SK-N-SH treated with all-trans-retinoic acid at 6 μM for 48 hours (cell line): ENCODE data around the gene SH3BP1.

Experiments
- ATAC-seq: fragments of 200-7000 bp; cut with Tn5 transposase; 3 replicates; pipeline ENCODE4 v1.9.1; 2020; ENCODE audit warnings: mild to moderate bottlenecking, moderate library complexity
- ARNTL ChIP-seq: fragments of 450-650 bp; formaldehyde crosslinking; IDR thresholded peaks from 2 replicates; pipeline ENCODE4 v1.5.0; 2020; ENCODE audit warnings: low read depth, mild to moderate bottlenecking, moderate library complexity, borderline replicate concordance
- BACH2 ChIP-seq: fragments of 250-450 bp; sonication (Bioruptor Pico); IDR thresholded peaks from 2 replicates; pipeline ENCODE4 v1.9.0; 2021; ENCODE audit warnings: mild to moderate bottlenecking, borderline replicate concordance
- CREB5 ChIP-seq: fragments of 250-450 bp; sonication (Bioruptor Pico); IDR thresholded peaks from 2 replicates; pipeline ENCODE4 v1.5.1; 2020; ENCODE audit warnings: low read depth, mild to moderate bottlenecking, moderate library complexity
- CSDC2 ChIP-seq: fragments of 250-450 bp; sonication (Bioruptor Pico); IDR thresholded peaks from 2 replicates; pipeline ENCODE4 v1.5.0; 2020; ENCODE audit warnings: mild to moderate bottlenecking, moderate library complexity
- CSRNP3 ChIP-seq: fragments of 250-450 bp; sonication (Bioruptor Pico); IDR thresholded peaks from 2 replicates; pipeline ENCODE4 v1.5.1; 2021; ENCODE audit warnings: mild to moderate bottlenecking, moderate library complexity
- ESRRG ChIP-seq: fragments of 250-450 bp; sonication (Bioruptor Pico); IDR thresholded peaks from 2 replicates; pipeline ENCODE4 v1.6.1; 2021; ENCODE audit warnings: mild to moderate bottlenecking
- GLIS3 ChIP-seq: fragments of 250-450 bp; sonication (Bioruptor Pico); IDR thresholded peaks from 2 replicates; pipeline ENCODE4 v1.5.0; 2020; ENCODE audit warnings: mild to moderate bottlenecking, moderate library complexity
- ISL1 ChIP-seq: fragments of 250-450 bp; sonication (Bioruptor Pico); IDR thresholded peaks from 2 replicates; pipeline ENCODE4 v2.1.2; 2022; ENCODE audit warnings: mild to moderate bottlenecking, moderate library complexity
- OSR1 ChIP-seq: fragments of 250-450 bp; sonication (Bioruptor Pico); IDR thresholded peaks from 2 replicates; pipeline ENCODE4 v1.8.0; 2022; ENCODE audit warnings: moderate library complexity, mild to moderate bottlenecking, inconsistent platforms
- PATZ1 ChIP-seq: fragments of 250-450 bp; sonication (Bioruptor Pico); IDR thresholded peaks from 2 replicates; pipeline ENCODE4 v1.8.0; 2020; ENCODE audit warnings: mild to moderate bottlenecking, moderate library complexity, borderline replicate concordance
- POU6F1 ChIP-seq: fragments of 250-450 bp; sonication (Bioruptor Pico); IDR thresholded peaks from 2 replicates; pipeline ENCODE4 v1.8.0; 2021; ENCODE audit warnings: low read depth, mild to moderate bottlenecking, moderate library complexity, borderline replicate concordance
- RARB ChIP-seq: fragments of 250-450 bp; sonication (Bioruptor Pico); IDR thresholded peaks from 2 replicates; pipeline ENCODE4 v1.8.0; 2021; ENCODE audit warnings: mild to moderate bottlenecking, moderate library complexity
- SNAI2 ChIP-seq: fragments of 250-450 bp; sonication (Bioruptor Pico); IDR thresholded peaks from 2 replicates; pipeline ENCODE4 v1.5.0; 2020; ENCODE audit warnings: mild to moderate bottlenecking, moderate library complexity
- TCF4 ChIP-seq: fragments of 250-450 bp; sonication (Bioruptor Pico); IDR thresholded peaks from 2 replicates; pipeline ENCODE4 v1.8.0; 2021; ENCODE audit warnings: mild to moderate bottlenecking, moderate library complexity, borderline replicate concordance
- TOX ChIP-seq: fragments of 250-450 bp; sonication (Bioruptor Pico); IDR thresholded peaks from 2 replicates; pipeline ENCODE4 v1.8.0; 2021; ENCODE audit warnings: mild to moderate bottlenecking, moderate library complexity, borderline replicate concordance
- TSHZ2 ChIP-seq: fragments of 250-450 bp; sonication (Bioruptor Pico); IDR thresholded peaks from 2 replicates; pipeline ENCODE4 v1.5.0; 2020; ENCODE audit warnings: mild to moderate bottlenecking, moderate library complexity
- ZC3H10 ChIP-seq: fragments of 250-450 bp; sonication (Bioruptor Pico); IDR thresholded peaks from 2 replicates; pipeline ENCODE4 v1.5.1; 2021; ENCODE audit warnings: mild to moderate bottlenecking, moderate library complexity
- ZFP3 ChIP-seq: fragments of 250-450 bp; sonication (Bioruptor Pico); IDR thresholded peaks from 2 replicates; pipeline ENCODE4 v1.5.0; 2020; ENCODE audit warnings: mild to moderate bottlenecking, moderate library complexity
- ZFP30 ChIP-seq: fragments of 450-650 bp; formaldehyde crosslinking; IDR thresholded peaks from 2 replicates; pipeline ENCODE4 v1.5.0; 2022; ENCODE audit warnings: mild to moderate bottlenecking, moderate library complexity
- ZNF565 ChIP-seq: fragments of 450-650 bp; formaldehyde crosslinking; conservative IDR thresholded peaks from 2 replicates; pipeline ENCODE4 v1.5.0; 2020; ENCODE audit warnings: low read depth, mild to moderate bottlenecking, moderate library complexity
- ZNF70 ChIP-seq: fragments of 450-650 bp; formaldehyde crosslinking; IDR thresholded peaks from 2 replicates; pipeline ENCODE4 v1.5.0; 2020; ENCODE audit warnings: mild to moderate bottlenecking, moderate library complexity
- ZNF8 ChIP-seq: fragments of 450-650 bp; formaldehyde crosslinking; IDR thresholded peaks from 2 replicates; pipeline ENCODE4 v1.5.0; 2020; ENCODE audit warnings: mild to moderate bottlenecking, moderate library complexity

SH3BP1 gene

GRCh38 chr22:37661160-37661924 is 21.9 kb downstream of the SH3BP1 start:
- ATAC-seq: peak; percentile 50
- no peak for TF ChIP-seq TCF4 (CRISPR knock-in tag)
- no peak for TF ChIP-seq ZNF8 (CRISPR knock-in tag)

GRCh38 chr22:37662039-37662438 is 22.6 kb downstream of the SH3BP1 start:
- TF ChIP-seq ZC3H10 (CRISPR knock-in tag): no peak
- TF ChIP-seq GLIS3: no peak
- TF ChIP-seq CSRNP3: no peak
- no peak for TF ChIP-seq ZFP3 (CRISPR knock-in tag)
- no peak for TF ChIP-seq CREB5 (CRISPR knock-in tag)
- TF ChIP-seq ZNF70 (CRISPR knock-in tag): no peak
- TF ChIP-seq ZFP30 (CRISPR knock-in tag): no peak
- no peak for TF ChIP-seq BACH2 (CRISPR knock-in tag)
- no peak for TF ChIP-seq OSR1 (CRISPR knock-in tag)
- TF ChIP-seq ESRRG (CRISPR knock-in tag): no peak
- no peak for TF ChIP-seq RARB
- no peak for TF ChIP-seq TOX
- TF ChIP-seq CSDC2: no peak
- no peak for TF ChIP-seq ARNTL (CRISPR knock-in tag)
- TF ChIP-seq PATZ1: no peak
- TF ChIP-seq POU6F1 (CRISPR knock-in tag): no peak
- no peak for TF ChIP-seq ISL1 (CRISPR knock-in tag)
- no peak for TF ChIP-seq TSHZ2
- TF ChIP-seq SNAI2 (CRISPR knock-in tag): no peak
- no peak for TF ChIP-seq ZNF565

GRCh38 chr22:37663521-37664140 is 24.2 kb downstream of the SH3BP1 start:
- no peak for TF ChIP-seq RARB
- no peak for TF ChIP-seq ZFP3 (CRISPR knock-in tag)
- TF ChIP-seq, all 23 proteins: peak for 0
- ATAC-seq: no peak

More at GRCh38 chr22:37662039-37662438, 22.6 kb downstream of the SH3BP1 start:
- no peak for ATAC-seq
